PC-3 (cell line): ENCODE data around the gene MLN. TPM values are rescaled to one million over a fixed set of nuclear protein-coding genes. Genes with fewer than 3 reads are reported as not detected.

Source experiments
- ATAC-seq: fragments of 200-7000 bp; cut with Tn5 transposase; 2 replicates; pipeline ENCODE4 v1.9.1; 2020; ENCODE audit warnings: mild to moderate bottlenecking, moderate library complexity
- BruUV-seq: library from RNA; stranded (reverse); fragments of 400-500 nt; replicated peaks from 2 replicates; lab custom pipeline; 2021; lab: Mats Ljungman, UMichigan
- CTCF ChIA-PET: fragments of 300-600 bp; sonication (Branson Sonifier 250); formaldehyde crosslinking; loops from one replicate; lab custom pipeline; 2022; ENCODE audit warnings: antibody characterized with exemption; lab: Charles Lee
- POLR2A ChIA-PET: fragments of 300-600 bp; sonication (Branson Sonifier 250); formaldehyde crosslinking; loops from one replicate; lab custom pipeline; 2022; ENCODE audit warnings: antibody characterized with exemption; ENCODE audit not compliant: unreplicated experiment; lab: Charles Lee
- DNase-seq: peaks from one replicate; pipeline ENCODE4 v3.0.0-alpha.2; 2015
- H2AFZ ChIP-seq: fragments of 300-600 bp; sonication (generic); 2 replicates; pipeline ENCODE4 v1.6.0; 2016; ENCODE audit warnings: antibody characterized with exemption, low read length
- H3F3A ChIP-seq: fragments of 300-600 bp; sonication (generic); one replicate; pipeline ENCODE4 v1.6.0; 2017; ENCODE audit warnings: antibody characterized with exemption, low read length, control low read depth, mild to moderate bottlenecking; ENCODE audit not compliant: unreplicated experiment
- H3K27ac ChIP-seq: fragments of 300-600 bp; sonication (generic); 2 replicates; pipeline ENCODE4 v1.5.1; 2016; ENCODE audit warnings: mild to moderate bottlenecking, low read length
- H3K27me3 ChIP-seq: fragments of 300-600 bp; sonication (generic); 2 replicates; pipeline ENCODE4 v1.6.1; 2016; ENCODE audit warnings: low read length, mixed read lengths
- H3K36me3 ChIP-seq: fragments of 300-600 bp; sonication (generic); 2 replicates; pipeline ENCODE4 v1.6.1; 2016; ENCODE audit warnings: low read depth, mixed run types, low read length, mixed read lengths
- H3K4me1 ChIP-seq: fragments of 300-600 bp; sonication (generic); 2 replicates; pipeline ENCODE4 v1.5.1; 2016; ENCODE audit warnings: low read length; ENCODE audit not compliant: insufficient read depth
- H3K4me2 ChIP-seq: fragments of 300-600 bp; sonication (generic); 2 replicates; pipeline ENCODE4 v1.6.0; 2016; ENCODE audit warnings: low read length
- H3K4me3 ChIP-seq: fragments of 300-600 bp; sonication (generic); 2 replicates; pipeline ENCODE4 v1.5.1; 2016; ENCODE audit warnings: mild to moderate bottlenecking, low read length, mixed read lengths
- H3K79me2 ChIP-seq: fragments of 300-600 bp; sonication (generic); 2 replicates; pipeline ENCODE4 v1.6.1; 2017; ENCODE audit warnings: low read length, mixed read lengths
- H3K9ac ChIP-seq: fragments of 300-600 bp; sonication (generic); 2 replicates; pipeline ENCODE4 v1.6.0; 2016; ENCODE audit warnings: mild to moderate bottlenecking, low read length
- H3K9me2 ChIP-seq: fragments of 300-600 bp; sonication (generic); replicated peaks from 2 replicates; pipeline ENCODE4 v1.6.1; 2016; ENCODE audit warnings: mixed run types, low read length, mixed read lengths
- H3K9me3 ChIP-seq: fragments of 300-600 bp; sonication (generic); 2 replicates; pipeline ENCODE4 v1.6.1; 2016; ENCODE audit warnings: low read length, mixed read lengths
- H4K20me1 ChIP-seq: fragments of 300-600 bp; sonication (generic); 2 replicates; pipeline ENCODE4 v1.6.1; 2016; ENCODE audit warnings: low read length, mixed read lengths
- CTCF ChIP-seq: fragments of 300-600 bp; sonication (generic); conservative IDR thresholded peaks from 2 replicates; pipeline ENCODE4 v1.5.1; 2017; ENCODE audit warnings: antibody characterized with exemption, low read depth, mild to moderate bottlenecking, low read length
- EZH2 ChIP-seq: fragments of 300-600 bp; sonication (generic); IDR thresholded peaks from one replicate; pipeline ENCODE4 v1.6.1; 2017; ENCODE audit warnings: antibody characterized with exemption, mild to moderate bottlenecking, low read length; ENCODE audit not compliant: unreplicated experiment
- EZH2phosphoT487 ChIP-seq: fragments of 300-600 bp; sonication (generic); IDR thresholded peaks from 2 replicates; pipeline ENCODE4 v1.6.1; 2018; ENCODE audit warnings: mild to moderate bottlenecking, antibody characterized with exemption, low read length, borderline replicate concordance
- intact Hi-C: fragments of 100-400 bp; cut with micrococcal nuclease; formaldehyde crosslinking; loops from 2 replicates; pipeline ENCODE4 v1.9.0; 2023
- total RNA-seq: library from RNA; depleted of rRNA; stranded (reverse); fragments of >200 nt; gene quantifications from 2 replicates; pipeline ENCODE4 v1.2.3, GENCODE V29; 2014

The MLN gene
- total RNA-seq, 1 experiment from 2014 or later = not detected

GRCh38 chr6:33818293-33818692 is 14.5 kb upstream of the MLN start:
- ChIA-PET CTCF (no interaction called here), POLR2A (no interaction called here)
- peaks cover 36% of the 10 kb centered on the region for H3K27me3 ChIP-seq
- DNase-seq (no peak), ATAC-seq (no peak)
- BruUV-seq = no TSS peak
- H3K36me3 ChIP-seq = no peaks in the 10 kb centered on the region
- TF ChIP-seq CTCF (no peak), EZH2phosphoT487 (no peak), EZH2 (no peak)
- no peaks in the 10 kb centered on the region for H3F3A ChIP-seq
- H3K9ac ChIP-seq = no peak overlapping the region
- H2AFZ ChIP-seq = no peak overlapping the region
- H3K27ac ChIP-seq = no peak overlapping the region
- H3K4me2 ChIP-seq = no peak overlapping the region
- no peaks in the 10 kb centered on the region for H3K9me3 ChIP-seq
- H3K4me1 ChIP-seq = no peaks in the 10 kb centered on the region
- no peaks in the 10 kb centered on the region for H3K79me2 ChIP-seq
- intact Hi-C loops = no loop called here
- H3K9me2 ChIP-seq = no peaks in the 10 kb centered on the region
- no peak overlapping the region for H3K4me3 ChIP-seq
- no peaks in the 10 kb centered on the region for H4K20me1 ChIP-seq

- Histone ChIP-seq H3F3A (no peaks in the 10 kb centered on the region), H3K4me2 (no peak overlapping the region), H3K4me3 (no peak overlapping the region), H3K9ac (no peak overlapping the region), H2AFZ (no peak overlapping the region), H3K79me2 (no peaks in the 10 kb centered on the region), H3K27me3 (peaks cover 36% of the 10 kb centered on the region), H3K4me1 (no peaks in the 10 kb centered on the region), H3K36me3 (no peaks in the 10 kb centered on the region), H3K9me3 (no peaks in the 10 kb centered on the region), H3K27ac (no peak overlapping the region), H3K9me2 (no peaks in the 10 kb centered on the region), H4K20me1 (no peaks in the 10 kb centered on the region)
- intact Hi-C loops = no loop called here
- DNase-seq (no peak), ATAC-seq (no peak)
- CTCF ChIA-PET = no interaction called here
- POLR2A ChIA-PET = no interaction called here
- no TSS peak for BruUV-seq
- TF ChIP-seq CTCF (no peak), EZH2 (no peak), EZH2phosphoT487 (no peak)
Measured at GRCh38 chr6:33817489-33817888, 13.7 kb upstream of the MLN start.

GRCh38 chr6:33816911-33817310 is 13.1 kb upstream of the MLN start:
- DNase-seq (no peak), ATAC-seq (no peak)
- Histone ChIP-seq H3K9me2 (no peaks in the 10 kb centered on the region), H2AFZ (no peak overlapping the region), H3K79me2 (no peaks in the 10 kb centered on the region), H3F3A (no peaks in the 10 kb centered on the region), H3K4me1 (no peaks in the 10 kb centered on the region), H3K36me3 (no peaks in the 10 kb centered on the region), H3K4me3 (no peak overlapping the region), H3K27me3 (peaks cover 36% of the 10 kb centered on the region), H3K27ac (no peak overlapping the region), H4K20me1 (no peaks in the 10 kb centered on the region), H3K9ac (no peak overlapping the region), H3K4me2 (no peak overlapping the region), H3K9me3 (no peaks in the 10 kb centered on the region)
- ChIA-PET CTCF (interaction anchor here (0.5 kb wide), 1 partner anchor 106 kb away, joined by 7 read pairs; the partner anchor contains the start of gene UQCC2), POLR2A (interaction anchor here (0.6 kb wide), 1 partner anchor 11 kb away, joined by 12 read pairs; no protein-coding TSS in a partner anchor)
- TF ChIP-seq CTCF = no peak
- TF ChIP-seq EZH2phosphoT487 = no peak
- TF ChIP-seq EZH2 = no peak
- intact Hi-C loops = no loop called here
- BruUV-seq = no TSS peak
